Adrenal gland (tissue), 12 donors: ENCODE data around the gene HSPA1L. TPM values are rescaled to one million over a fixed set of nuclear protein-coding genes. Genes with fewer than 3 reads are reported as not detected.

ENCODE experiments used
- DNase-seq, 7 donors: peaks; one replicate each; pipeline ENCODE4 v3.0.0-alpha.2; 2019 to 2020
- H3K27ac ChIP-seq, 5 donors: fragments of 200-600 bp; sonication (generic) in 4 of 5; 1 replicate in 3 of 5; 2 replicates in 2 of 5; pipeline versions ENCODE4 v1.5.1 to v1.8.0; 2016 to 2020; ENCODE audit warnings: mild to moderate bottlenecking in 1 of 5
- H3K27me3 ChIP-seq: fragments of 200-600 bp; 2 replicates; pipeline ENCODE4 v1.8.0; 2021
- H3K36me3 ChIP-seq, 2 donors: fragments of 200-600 bp; replicated peaks in 1 of 2; 1 replicate in 1 of 2; 2 replicates in 1 of 2; pipeline versions ENCODE4 v1.5.1 to v1.8.0; 2018 to 2022
- H3K4me1 ChIP-seq, 2 donors: fragments of 200-600 bp; replicated peaks in 1 of 2; 1 replicate in 1 of 2; 2 replicates in 1 of 2; pipeline versions ENCODE4 v1.5.1 to v1.8.0; 2018 to 2021
- H3K4me3 ChIP-seq, 4 donors: fragments of 200-600 bp; sonication (generic) in 3 of 4; one replicate each; pipeline ENCODE4 v1.5.1; 2016 to 2018
- H3K9me3 ChIP-seq, 3 donors: fragments of 200-600 bp; sonication (generic) in 1 of 3; replicated peaks in 1 of 3; 1 replicate in 2 of 3; 2 replicates in 1 of 3; pipeline versions ENCODE4 v1.5.1 to v1.8.0; 2016 to 2021
- POLR2A ChIP-seq, 2 donors: fragments of 450-650 bp; IDR thresholded peaks; one replicate each; pipeline ENCODE4 v1.6.1; 2017; ENCODE audit warnings: antibody characterized with exemption in 2 of 2, mild to moderate bottlenecking in 2 of 2, moderate library complexity in 1 of 2
- WGBS, 4 donors: extraction: QIAGEN DNeasy Blood & Tissue Kit in 2 of 4; methylation state at CpG; one replicate each; pipeline versions ENCODE4 v1.1.5 to v1.1.7; 2013 to 2017; 5-methylcytosine and 5-hydroxymethylcytosine counted together
- intact Hi-C, 2 donors: fragments of 100-400 bp; cut with DNase I; formaldehyde crosslinking; loops; one replicate each; pipeline versions ENCODE4 v1.14.1 to v1.15.0; 2022 to 2023
- polyA plus RNA-seq, 3 donors: library from polyadenylated mRNA; stranded (reverse); fragments of 200-250 nt in 2 of 3; fragments of 350-450 nt in 1 of 3; fragmentation: Illumina TruSeq in 1 of 3; extraction: RNeasy Lipid Tissue Mini Kit (QIAGEN cat#74804) in 1 of 3; gene quantifications; one replicate each; pipeline ENCODE4 v1.2.3, GENCODE V29; 2013 to 2014
- total RNA-seq, 9 donors: library from RNA; depleted of rRNA in 4 of 9; stranded (reverse); fragments of >200 nt in 4 of 9; fragments of 120-200 nt in 1 of 9; fragmentation: NEBNext Ultra II Directional in 1 of 9; extraction: Animal tissue kit (Norgen Biotek cat#: 25700) in 1 of 9; gene quantifications; one replicate each; pipeline versions ENCODE4 v1.1.0 to v1.2.4, GENCODE V29; 2013 to 2023
- TF ChIP-seq, protein P1 (sequence below), 6 experiments: fragments of 450-650 bp in 4 of 6; fragments of 200-600 bp in 2 of 6; sonication (generic) in 1 of 6; IDR thresholded peaks; 1 replicate in 5 of 6; 2 replicates in 1 of 6; pipeline versions ENCODE4 v1.5.1 to v1.8.0; 2016 to 2021; ENCODE audit warnings: antibody characterized with exemption in 6 of 6, mild to moderate bottlenecking in 2 of 6, moderate library complexity in 1 of 6
- donor health status: healthy with polysubstance abuse.
- donor health status: Bipolar disorder and iron deficiency.
- donor health status: DM: yes; HTN: yes; CAD: no.
- donor health status: DM: no; HTN: no; CAD: no.
- donor health status: DM: no; HTN: no; CAD: no.
- donor health status: DM: yes; HTN: yes; CAD: no.

The HSPA1L gene
- total and polyA plus RNA-seq, 12 donors, result 0.79 to 5.3 (median 1.9) TPM

DNA sequence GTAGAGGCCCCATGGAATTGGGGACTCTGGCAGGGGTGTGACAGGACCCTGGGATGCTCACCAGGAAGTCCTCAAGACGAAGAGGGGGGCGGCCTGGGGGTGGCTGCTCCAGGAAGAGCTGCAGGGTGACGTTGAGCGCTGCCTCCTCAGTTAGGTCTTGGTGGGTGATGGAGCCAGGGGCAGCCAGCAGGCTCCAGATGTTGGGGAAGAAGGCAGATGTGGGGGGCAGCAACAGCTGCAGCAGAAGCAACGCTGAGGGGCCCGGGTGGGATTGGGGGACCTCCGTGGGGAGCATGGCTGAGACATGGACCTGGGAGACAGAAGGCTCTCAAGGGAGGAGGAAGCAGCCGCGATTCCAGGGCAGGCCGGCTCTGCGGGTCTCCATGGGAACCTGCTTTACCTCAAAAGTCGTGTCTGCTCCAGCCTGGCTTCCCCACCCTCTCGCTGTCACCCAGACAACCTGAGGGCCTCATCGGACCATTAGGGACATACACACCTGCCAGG, 38.5 kb downstream of the HSPA1L start:
- intact Hi-C loops, result no loop called here

DNA sequence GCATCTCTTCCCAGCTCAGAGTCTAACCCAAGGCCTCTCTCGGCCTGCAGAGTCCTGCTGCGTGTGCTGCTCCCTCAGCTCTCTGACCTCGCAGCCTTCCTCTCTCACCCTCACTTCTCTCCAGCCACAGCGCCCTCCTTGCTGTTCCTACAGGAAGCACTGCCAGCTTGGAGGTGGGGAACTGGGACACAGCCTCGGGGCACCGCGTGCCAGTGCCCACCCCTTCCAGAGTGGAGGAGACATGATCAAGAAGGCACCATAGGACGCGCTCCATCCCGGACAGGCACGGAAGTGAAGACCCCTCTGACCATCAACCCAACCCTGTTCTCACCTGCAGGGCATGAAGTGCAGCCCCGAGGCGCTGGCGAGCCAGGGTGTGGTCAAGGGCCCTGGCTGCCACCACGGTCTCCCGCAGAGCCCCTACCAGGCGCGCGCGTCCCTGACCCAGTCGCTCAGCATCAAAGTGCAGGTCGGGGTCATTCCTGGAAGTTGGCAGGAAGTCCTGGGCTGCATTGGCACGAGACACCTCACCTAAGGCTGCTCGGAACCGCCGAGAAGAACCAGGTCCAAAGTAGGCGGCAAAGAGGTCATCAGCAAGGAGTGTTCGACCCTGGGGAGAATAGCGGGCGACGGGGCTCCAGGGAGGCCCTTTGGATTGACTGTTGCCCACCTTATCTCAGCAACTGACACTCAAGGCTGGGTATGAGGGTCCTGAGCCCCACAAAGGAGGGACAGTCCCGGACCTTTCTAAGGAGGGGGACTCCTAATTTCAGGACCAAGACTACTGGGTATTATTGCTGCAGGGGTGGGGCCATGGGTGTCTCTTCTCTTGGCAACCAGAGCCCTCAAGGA, 39.2 kb downstream of the HSPA1L start:
- Histone ChIP-seq H3K4me1 (peaks cover 6 to 8% of the 10 kb centered on the region in 2 donors), H3K27me3 (no peaks in the 10 kb centered on the region), H3K36me3 (peaks cover 0 to 26% of the 10 kb centered on the region in 2 donors), H3K4me3 (no peak overlapping the region), H3K27ac (no peak overlapping the region), H3K9me3 (no peaks in the 10 kb centered on the region)
- no peak for DNase-seq
- no peak for TF ChIP-seq POLR2A (IDR thresholded peaks at IDR 0.05)
- TF ChIP-seq, protein P1, sequence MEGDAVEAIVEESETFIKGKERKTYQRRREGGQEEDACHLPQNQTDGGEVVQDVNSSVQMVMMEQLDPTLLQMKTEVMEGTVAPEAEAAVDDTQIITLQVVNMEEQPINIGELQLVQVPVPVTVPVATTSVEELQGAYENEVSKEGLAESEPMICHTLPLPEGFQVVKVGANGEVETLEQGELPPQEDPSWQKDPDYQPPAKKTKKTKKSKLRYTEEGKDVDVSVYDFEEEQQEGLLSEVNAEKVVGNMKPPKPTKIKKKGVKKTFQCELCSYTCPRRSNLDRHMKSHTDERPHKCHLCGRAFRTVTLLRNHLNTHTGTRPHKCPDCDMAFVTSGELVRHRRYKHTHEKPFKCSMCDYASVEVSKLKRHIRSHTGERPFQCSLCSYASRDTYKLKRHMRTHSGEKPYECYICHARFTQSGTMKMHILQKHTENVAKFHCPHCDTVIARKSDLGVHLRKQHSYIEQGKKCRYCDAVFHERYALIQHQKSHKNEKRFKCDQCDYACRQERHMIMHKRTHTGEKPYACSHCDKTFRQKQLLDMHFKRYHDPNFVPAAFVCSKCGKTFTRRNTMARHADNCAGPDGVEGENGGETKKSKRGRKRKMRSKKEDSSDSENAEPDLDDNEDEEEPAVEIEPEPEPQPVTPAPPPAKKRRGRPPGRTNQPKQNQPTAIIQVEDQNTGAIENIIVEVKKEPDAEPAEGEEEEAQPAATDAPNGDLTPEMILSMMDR (IDR thresholded peaks at IDR 0.05), result no peak
- intact Hi-C loops, result no loop called here
- 74 to 92% (median 83%) methylated on average over 19 to 32 of the region's 32 CpGs for WGBS, 4 donors

More for the DNA sequence above, 38.5 kb downstream of the HSPA1L start:
- Histone ChIP-seq H3K9me3 (no peaks in the 10 kb centered on the region), H3K36me3 (peaks cover 0 to 32% of the 10 kb centered on the region in 2 donors), H3K27ac (peak overlapping the region in 1 of 5 donors; percentile 40), H3K4me1 (peaks cover 6 to 8% of the 10 kb centered on the region in 2 donors), H3K4me3 (no peak overlapping the region), H3K27me3 (no peaks in the 10 kb centered on the region)
- WGBS, 4 donors, result 29 to 55% (median 43%) methylated on average over 6 to 14 of the region's 14 CpGs
- TF ChIP-seq, protein P1 (IDR thresholded peaks at IDR 0.05), result no peak
- no peak for TF ChIP-seq POLR2A (IDR thresholded peaks at IDR 0.05)
- peak in 1 of 7 donors; percentile 71 for DNase-seq

DNA sequence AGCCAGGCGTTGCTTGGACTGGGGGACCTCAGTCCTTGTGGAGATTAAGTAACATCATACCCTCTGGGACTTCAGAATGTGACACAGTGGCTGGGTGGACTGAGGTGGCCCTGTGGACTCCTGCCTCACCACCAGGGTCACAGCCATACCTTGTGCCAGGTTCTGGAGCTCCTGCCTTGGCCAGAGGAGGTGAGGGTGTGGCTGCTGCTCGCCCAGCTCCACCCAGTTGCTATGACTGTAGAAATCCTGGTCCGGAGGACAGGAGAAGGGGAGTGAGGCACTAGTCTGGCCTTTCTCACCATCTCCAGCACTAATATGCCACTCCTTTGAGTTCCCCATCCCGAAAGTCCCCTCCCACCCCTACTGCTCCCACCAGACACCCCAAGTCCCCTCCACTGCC, 39.9 kb downstream of the HSPA1L start:
- intact Hi-C loops, result no loop called here
- 67 to 82% (median 74%) methylated on average over 3 to 4 of the region's 4 CpGs for WGBS, 4 donors
- Histone ChIP-seq H3K4me1 (peaks cover 6 to 8% of the 10 kb centered on the region in 2 donors), H3K4me3 (no peak overlapping the region), H3K9me3 (no peaks in the 10 kb centered on the region), H3K36me3 (peaks cover 0 to 19% of the 10 kb centered on the region in 2 donors), H3K27me3 (no peaks in the 10 kb centered on the region), H3K27ac (no peak overlapping the region)
- no peak for TF ChIP-seq POLR2A (IDR thresholded peaks at IDR 0.05)
- TF ChIP-seq, protein P1 (IDR thresholded peaks at IDR 0.05), result no peak
- DNase-seq, result no peak

DNA sequence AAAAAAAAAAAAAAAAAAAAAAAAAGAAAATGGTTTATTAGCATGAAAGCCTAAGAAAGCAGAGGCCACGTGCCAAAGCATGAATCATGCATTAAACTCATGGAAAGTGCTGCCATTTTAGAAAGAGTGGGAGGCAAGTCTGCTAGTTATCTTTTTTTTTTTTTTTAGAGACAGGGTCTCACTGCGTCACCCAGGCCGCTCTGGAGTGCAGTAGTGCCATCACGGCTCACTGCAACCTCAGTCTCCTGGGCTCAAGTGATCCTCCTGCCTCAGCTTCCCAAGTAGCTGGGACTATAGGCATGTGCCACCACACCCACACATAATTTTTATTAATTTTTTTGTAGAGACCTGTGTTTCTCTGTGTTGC, 43.1 kb downstream of the HSPA1L start:
- intact Hi-C loops, result no loop called here
- peaks cover 2 to 4% of the 10 kb centered on the region in 2 donors for H3K4me1 ChIP-seq
- TF ChIP-seq, protein P1 (IDR thresholded peaks at IDR 0.05), result no peak
- TF ChIP-seq POLR2A (IDR thresholded peaks at IDR 0.05), result no peak
- H3K27me3 ChIP-seq, result no peaks in the 10 kb centered on the region
- H3K27ac ChIP-seq, result no peak overlapping the region
- WGBS, 4 donors, result 64 to 75% (median 65%) methylated on average over 4 of the region's 4 CpGs
- no peaks in the 10 kb centered on the region for H3K36me3 ChIP-seq
- H3K4me3 ChIP-seq, result no peak overlapping the region
- no peaks in the 10 kb centered on the region for H3K9me3 ChIP-seq
- no peak for DNase-seq
